Spinal cord (tissue), 10 donors: ENCODE data around the gene TMEM203. TPM values are rescaled to one million over a fixed set of nuclear protein-coding genes. Genes with fewer than 3 reads are reported as not detected.

Source experiments
- DNase-seq, 6 donors: peaks; one replicate each; pipeline versions ENCODE4 v3.0.0 to v3.0.0-alpha.2; 2013 to 2015; ENCODE audit warnings: low spot score in 6 of 6, low read depth in 4 of 6
- H3K27ac ChIP-seq: one replicate; pipeline ENCODE4 v1.5.1; 2013; ENCODE audit warnings: low read depth, low read length, control low read depth
- H3K27me3 ChIP-seq: one replicate; pipeline ENCODE4 v1.6.1; 2013; ENCODE audit warnings: low read length; ENCODE audit not compliant: control insufficient read depth, insufficient read depth
- H3K36me3 ChIP-seq: one replicate; pipeline ENCODE4 v1.6.1; 2013; ENCODE audit warnings: low read length; ENCODE audit not compliant: control insufficient read depth, insufficient read depth
- H3K4me1 ChIP-seq: one replicate; pipeline ENCODE4 v1.6.1; 2013; ENCODE audit warnings: low read length; ENCODE audit not compliant: control insufficient read depth, insufficient read depth
- H3K4me3 ChIP-seq: one replicate; pipeline ENCODE4 v1.5.1; 2013; ENCODE audit warnings: low read depth, low read length, control low read depth
- H3K9me3 ChIP-seq: one replicate; pipeline ENCODE4 v1.6.1; 2013; ENCODE audit warnings: low read length; ENCODE audit not compliant: control insufficient read depth, insufficient read depth
- WGBS: methylation state at CpG from one replicate; pipeline ENCODE4 v1.1.5; 2013; ENCODE audit warnings: missing lambda C conversion rate; ENCODE audit not compliant: insufficient coverage; 5-methylcytosine and 5-hydroxymethylcytosine counted together
- polyA plus RNA-seq, 2 donors: library from polyadenylated mRNA; unstranded; fragments of 120-200 nt; gene quantifications; one replicate each; pipeline ENCODE4 v1.2.1, GENCODE V29; 2013; ENCODE audit not compliant: insufficient read length in 2 of 2
- total RNA-seq, 2 donors: library from RNA; depleted of rRNA in 1 of 2; stranded (reverse); fragments of 120-200 nt in 1 of 2; fragments of >200 nt in 1 of 2; gene quantifications; one replicate each; pipeline versions ENCODE4 v1.2.3 to v1.2.4, GENCODE V29; 2013 to 2014
- donor health status: healthy.

TMEM203 gene
- total and polyA plus RNA-seq, 4 donors: 28.5 to 50.7 (median 41.4) TPM

GRCh38 chr9:137236238-137236935, 30.9 kb upstream of the TMEM203 start:
- Histone ChIP-seq H3K36me3 (peaks cover 43% of the 10 kb centered on the region), H3K4me1 (peaks cover 52% of the 10 kb centered on the region), H3K4me3 (no peak overlapping the region), H3K27me3 (no peaks in the 10 kb centered on the region), H3K27ac (no peak overlapping the region), H3K9me3 (no peaks in the 10 kb centered on the region)
- 14% methylated on average over 28 of the region's 31 CpGs for WGBS
- DNase-seq: peak in 2 of 6 donors; percentile 82 to 83

GRCh38 chr9:137235424-137236237, 30.2 kb upstream of the TMEM203 start:
- H3K4me3 ChIP-seq: no peak overlapping the region

DNA sequence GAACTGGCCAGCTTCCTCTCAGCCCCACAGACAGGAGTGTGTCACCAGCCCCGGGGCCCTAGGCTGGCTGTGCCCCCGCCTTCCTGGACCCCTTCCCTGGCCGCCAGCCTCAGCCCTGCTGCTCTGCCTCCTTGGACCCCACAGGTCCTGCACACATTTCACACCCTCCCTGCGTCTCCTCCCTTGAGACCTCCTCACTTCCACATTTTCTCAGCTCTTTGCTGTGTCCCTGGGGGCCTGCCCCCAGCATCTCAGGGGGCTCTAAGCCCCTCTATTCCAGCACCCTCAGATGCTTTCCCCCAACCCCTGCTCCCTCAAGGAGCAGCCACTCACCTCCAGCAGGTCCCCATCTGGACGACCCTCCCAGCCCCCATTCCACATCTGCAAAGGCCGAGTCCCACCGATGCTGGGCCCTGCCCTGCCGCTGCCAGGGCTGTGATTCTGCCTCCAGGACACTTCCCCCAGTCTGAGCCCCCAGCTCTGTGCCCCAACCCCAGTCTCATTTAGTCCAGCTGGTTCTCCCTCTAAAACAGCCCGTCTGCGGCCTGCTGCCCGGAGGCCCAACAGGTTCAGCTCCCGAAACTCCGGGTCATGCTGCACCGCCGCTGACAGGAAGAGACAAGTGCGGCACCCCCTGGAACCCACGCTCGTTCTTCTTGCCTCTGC, 29.4 kb upstream of the TMEM203 start:
- Histone ChIP-seq H3K9me3 (no peaks in the 10 kb centered on the region), H3K36me3 (peaks cover 43% of the 10 kb centered on the region), H3K4me3 (no peak overlapping the region), H3K27me3 (no peaks in the 10 kb centered on the region), H3K27ac (no peak overlapping the region), H3K4me1 (peaks cover 49% of the 10 kb centered on the region)
- WGBS: 82% methylated on average over 17 of the region's 18 CpGs
- no peak for DNase-seq

More at GRCh38 chr9:137235424-137236237, 30.2 kb upstream of the TMEM203 start:
- WGBS: 75% methylated on average over 32 of the region's 35 CpGs
- Histone ChIP-seq H3K27ac (no peak overlapping the region), H3K9me3 (no peaks in the 10 kb centered on the region), H3K36me3 (peaks cover 43% of the 10 kb centered on the region), H3K4me1 (peaks cover 52% of the 10 kb centered on the region), H3K27me3 (no peaks in the 10 kb centered on the region)
- DNase-seq: no peak

- H3K4me3 ChIP-seq: no peak overlapping the region
- H3K4me1 ChIP-seq: peaks cover 42% of the 10 kb centered on the region
- 62% methylated on average over 37 of the region's 40 CpGs for WGBS
- no peaks in the 10 kb centered on the region for H3K27me3 ChIP-seq
- H3K9me3 ChIP-seq: no peaks in the 10 kb centered on the region
- no peak overlapping the region for H3K27ac ChIP-seq
- DNase-seq: no peak
- H3K36me3 ChIP-seq: peaks cover 43% of the 10 kb centered on the region
Measured at GRCh38 chr9:137234055-137234697, 28.7 kb upstream of the TMEM203 start.

GRCh38 chr9:137233143-137233980, 27.9 kb upstream of the TMEM203 start:
- DNase-seq: no peak
- H3K27me3 ChIP-seq: no peaks in the 10 kb centered on the region
- 82% methylated on average over 35 of the region's 40 CpGs for WGBS

GRCh38 chr9:137232510-137232909, 27.1 kb upstream of the TMEM203 start:
- peaks cover 27% of the 10 kb centered on the region for H3K4me1 ChIP-seq
- H3K27ac ChIP-seq: no peak overlapping the region
- no peak overlapping the region for H3K4me3 ChIP-seq
- peaks cover 28% of the 10 kb centered on the region for H3K36me3 ChIP-seq
- no peak for DNase-seq
- H3K9me3 ChIP-seq: no peaks in the 10 kb centered on the region
- 80% methylated on average over 24 of the region's 24 CpGs for WGBS
- no peaks in the 10 kb centered on the region for H3K27me3 ChIP-seq

More at GRCh38 chr9:137233143-137233980, 27.9 kb upstream of the TMEM203 start:
- Histone ChIP-seq H3K36me3 (peaks cover 36% of the 10 kb centered on the region), H3K9me3 (no peaks in the 10 kb centered on the region), H3K4me3 (no peak overlapping the region), H3K27ac (no peak overlapping the region), H3K4me1 (peaks cover 33% of the 10 kb centered on the region)

- WGBS: 84% methylated on average over 5 of the region's 10 CpGs
- no peak overlapping the region for H3K27ac ChIP-seq
- no peak overlapping the region for H3K4me3 ChIP-seq
- H3K4me1 ChIP-seq: peaks cover 27% of the 10 kb centered on the region
- H3K36me3 ChIP-seq: peaks cover 27% of the 10 kb centered on the region
- DNase-seq: no peak
- no peaks in the 10 kb centered on the region for H3K9me3 ChIP-seq
- H3K27me3 ChIP-seq: no peaks in the 10 kb centered on the region
Measured at GRCh38 chr9:137232101-137232500, 26.7 kb upstream of the TMEM203 start.

- Histone ChIP-seq H3K27me3 (no peaks in the 10 kb centered on the region), H3K27ac (no peak overlapping the region), H3K36me3 (peaks cover 21% of the 10 kb centered on the region), H3K4me1 (peaks cover 21% of the 10 kb centered on the region), H3K9me3 (no peaks in the 10 kb centered on the region), H3K4me3 (no peak overlapping the region)
- 93% methylated on average over 15 of the region's 23 CpGs for whole genome bisulfite sequencing
- no peak for DNase-seq
Measured at GRCh38 chr9:137231372-137232039, 26.1 kb upstream of the TMEM203 start.
